NCI-H1694 treated with DMSO at 0.1 percent for 48 hours (cell line): Measurements from ENCODE around the gene KIAA1549.
"Not testable (repeated sequence)": the region's sequence is repeated elsewhere in the genome, so short reads cannot be mapped to it uniquely, and the experiment has no call there.

Experiments used
- DNase-seq: peaks from one replicate; lab custom pipeline; 2025; lab: John Stamatoyannopoulos, UW

KIAA1549 gene

DNA sequence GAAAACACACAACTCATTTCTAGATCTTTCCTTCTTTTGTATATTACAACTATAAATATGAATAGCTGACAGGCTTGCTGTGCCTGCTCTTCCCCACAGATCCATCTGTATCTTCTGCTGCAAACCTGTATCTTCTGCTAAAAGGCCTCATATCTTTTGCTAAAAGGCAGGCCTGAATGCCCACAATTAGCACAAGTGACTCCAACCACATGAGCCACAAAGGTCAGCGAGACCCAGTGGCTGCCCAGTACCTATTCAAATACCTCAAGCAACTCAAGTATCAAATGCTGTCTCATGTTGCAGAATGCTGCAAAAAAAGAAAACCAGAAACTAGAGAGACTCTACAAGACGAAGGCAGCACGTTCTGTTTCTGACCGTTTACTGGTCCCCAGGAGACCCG is 128.7 kb downstream of the KIAA1549 start:
- DNase-seq, result no peak

DNA sequence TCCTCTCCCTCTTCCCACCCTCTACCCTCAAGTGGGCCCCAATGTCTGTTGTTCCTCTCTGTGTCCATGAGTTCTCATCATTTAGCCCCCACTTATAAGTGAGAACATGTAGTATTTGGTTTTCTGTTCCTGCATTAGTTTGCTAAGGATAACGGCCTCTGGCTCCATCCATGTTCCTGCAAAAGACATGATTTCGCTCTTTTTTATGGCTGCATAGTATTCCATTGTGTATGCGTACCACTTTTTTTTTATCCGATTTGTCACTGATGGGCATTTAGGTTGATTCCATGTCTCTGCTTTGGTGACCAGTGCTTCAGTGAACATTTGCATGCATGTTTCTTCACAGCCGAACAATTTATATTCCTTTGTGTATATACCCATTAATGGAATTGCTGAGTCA is 131.5 kb downstream of the KIAA1549 start:
- no peak for DNase-seq

DNA sequence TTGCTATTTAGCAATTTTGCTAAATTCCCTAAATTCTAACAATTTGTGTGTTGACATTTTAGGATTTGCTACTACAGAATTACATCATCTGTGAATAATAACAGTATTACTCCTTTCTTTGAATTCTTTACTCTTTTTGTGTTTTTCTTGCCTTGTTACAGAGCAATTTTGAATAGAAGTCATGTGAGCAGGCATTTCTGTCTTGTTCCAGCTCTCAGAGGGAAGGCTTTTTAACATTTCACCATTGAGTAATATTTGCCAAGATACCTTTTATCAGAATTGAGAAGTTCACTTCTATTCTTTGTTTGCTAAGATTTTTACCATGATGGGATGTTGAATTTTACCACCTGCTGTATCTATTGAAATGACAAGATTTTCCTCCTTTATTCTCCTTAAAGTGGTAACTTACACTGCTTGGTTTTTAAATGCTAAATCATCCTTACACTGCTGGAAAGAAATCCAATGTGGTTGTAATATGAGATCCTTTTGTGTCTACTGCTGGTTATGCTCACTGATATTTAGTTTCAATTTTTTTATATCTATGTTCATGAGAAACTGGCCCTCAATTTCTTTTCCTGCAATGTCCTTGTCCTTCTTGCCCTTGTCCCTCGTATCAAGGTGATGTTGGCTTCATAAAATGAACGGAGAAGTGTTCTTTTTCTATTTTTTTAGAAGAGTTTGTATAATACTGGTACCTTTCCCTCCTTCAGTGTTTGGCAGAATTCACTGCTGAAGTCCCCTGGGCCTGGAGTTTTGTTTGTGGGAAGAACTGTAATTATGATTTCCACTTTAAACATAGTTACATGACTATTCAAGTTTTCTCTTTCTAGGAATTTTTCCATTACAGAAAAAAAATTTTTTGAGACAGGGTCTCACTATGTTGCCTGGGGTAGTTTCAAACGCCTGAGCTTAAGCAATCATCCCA is 132.9 kb downstream of the KIAA1549 start:
- DNase-seq, result no peak

DNA sequence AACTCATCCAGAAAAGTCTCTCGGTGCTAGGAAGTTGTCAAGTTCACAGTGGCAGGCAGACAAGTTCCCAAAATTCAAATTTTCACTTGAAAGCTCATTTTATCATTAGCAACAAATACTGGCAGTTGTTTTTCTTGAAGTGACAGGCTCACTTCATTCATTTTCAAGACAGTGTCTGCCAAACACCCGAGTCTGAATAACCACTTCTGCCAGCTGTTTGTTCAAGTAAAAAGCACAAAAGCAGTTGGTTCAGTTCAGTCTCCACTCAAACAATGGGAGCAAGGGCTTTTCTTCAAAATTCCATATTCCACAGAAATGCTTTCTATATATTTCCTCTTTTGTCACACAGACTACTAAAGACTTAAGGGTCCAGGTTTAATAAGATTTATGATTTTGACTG is 135.5 kb downstream of the KIAA1549 start:
- no peak for DNase-seq

DNA sequence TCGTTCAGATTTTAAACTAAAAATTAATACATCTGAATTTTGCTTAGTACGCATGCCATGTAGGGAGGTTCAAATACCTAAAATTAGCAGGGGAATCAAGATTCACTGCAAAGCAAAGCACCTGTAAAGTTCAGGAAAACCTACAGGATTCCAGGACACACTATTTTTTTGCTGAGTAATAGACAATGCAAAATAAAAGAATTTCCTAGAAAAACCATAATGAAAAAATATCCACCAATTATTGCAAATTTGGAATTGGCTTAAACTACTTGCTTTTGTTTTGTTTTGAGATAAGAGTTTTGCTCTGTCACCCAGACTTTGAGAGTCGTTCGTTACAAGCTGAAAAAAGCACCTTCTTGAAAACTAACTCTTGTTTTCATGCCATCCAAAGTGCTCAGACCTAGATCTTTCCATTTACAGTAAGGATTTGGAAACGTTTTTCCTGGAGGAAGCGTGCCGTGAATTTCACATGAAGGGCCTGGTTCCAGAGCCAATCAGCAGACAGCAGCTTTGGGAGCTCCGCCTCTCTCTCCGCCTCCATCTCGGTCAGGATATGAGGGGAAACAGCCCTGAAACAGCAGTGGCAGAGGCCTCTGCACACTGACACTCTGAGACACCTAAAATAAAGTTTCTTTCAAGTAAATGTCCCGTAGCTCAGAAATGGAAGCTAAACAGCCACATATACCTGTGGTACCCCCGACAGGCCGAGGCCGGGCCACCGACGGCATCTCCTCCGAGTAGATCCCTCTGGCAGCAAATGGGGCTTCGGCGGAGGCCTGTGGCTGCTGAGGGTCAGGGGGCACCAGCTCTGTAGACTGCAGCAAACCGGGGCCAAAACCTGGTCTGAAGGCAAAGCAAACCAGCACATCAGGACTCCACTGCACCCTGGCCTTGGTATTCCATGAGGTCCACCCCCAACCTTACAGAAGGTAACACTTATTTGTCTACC is 137.3 kb downstream of the KIAA1549 start:
- DNase-seq, result no peak

DNA sequence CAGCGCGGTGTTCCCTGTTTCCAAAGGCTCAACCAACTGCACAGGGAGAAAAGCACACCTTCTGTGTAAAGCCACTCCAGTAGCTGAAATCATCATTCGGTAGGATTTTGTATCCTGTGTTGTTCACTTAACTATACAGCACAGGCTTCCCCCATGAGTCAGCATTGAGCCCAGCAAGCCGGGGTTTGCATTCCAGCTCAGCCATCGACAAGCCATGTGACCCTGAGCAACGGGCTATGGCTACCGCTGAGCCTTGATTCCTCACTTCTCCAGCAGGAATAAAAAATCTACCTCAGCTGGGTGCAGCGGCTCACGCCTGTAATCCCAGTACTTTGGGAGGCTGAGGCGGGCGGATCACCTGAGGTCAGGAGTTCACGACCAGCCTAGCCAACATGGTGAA is 139.1 kb downstream of the KIAA1549 start:
- DNase-seq, result no peak

DNA sequence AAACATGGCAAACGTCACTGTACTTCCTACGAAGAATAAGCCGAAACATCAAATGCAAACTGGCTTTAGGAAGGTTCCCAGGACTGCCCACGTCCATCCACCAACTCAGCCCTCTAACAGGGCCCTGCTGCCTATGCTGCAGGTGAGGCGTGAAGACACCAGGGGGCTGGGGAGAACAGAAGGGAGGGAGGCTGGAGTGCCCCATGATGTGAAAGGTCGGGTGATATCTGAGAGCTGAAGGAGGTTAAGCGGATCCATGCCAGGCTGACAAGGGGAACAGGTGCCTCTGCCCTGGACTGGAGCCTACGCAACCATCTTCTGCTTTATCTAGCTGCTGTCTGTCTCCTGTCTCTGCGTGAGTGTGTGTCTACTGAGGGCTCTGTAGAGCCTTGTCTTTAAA is 143.0 kb downstream of the KIAA1549 start:
- no peak for DNase-seq

DNA sequence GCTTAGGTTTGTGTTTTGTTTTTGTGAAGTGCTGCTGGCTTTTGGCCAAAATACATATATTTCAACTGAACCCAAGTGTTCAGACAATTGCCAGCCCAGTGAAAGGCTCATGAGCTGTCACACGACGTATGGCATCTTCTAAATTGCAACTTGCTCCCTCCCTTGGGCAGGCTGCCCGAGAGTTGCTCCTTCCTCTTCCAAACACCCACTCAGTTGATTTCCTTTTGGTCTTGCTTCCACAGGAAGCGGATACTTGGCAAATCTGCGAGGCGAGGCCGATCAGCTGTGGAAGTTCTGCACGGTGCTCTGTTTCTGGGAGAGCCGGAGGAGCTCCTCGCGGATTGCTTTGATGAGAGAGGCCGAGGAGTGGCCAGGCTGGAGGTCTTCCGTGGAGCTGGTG is 143.6 kb downstream of the KIAA1549 start:
- DNase-seq, result no peak

DNA sequence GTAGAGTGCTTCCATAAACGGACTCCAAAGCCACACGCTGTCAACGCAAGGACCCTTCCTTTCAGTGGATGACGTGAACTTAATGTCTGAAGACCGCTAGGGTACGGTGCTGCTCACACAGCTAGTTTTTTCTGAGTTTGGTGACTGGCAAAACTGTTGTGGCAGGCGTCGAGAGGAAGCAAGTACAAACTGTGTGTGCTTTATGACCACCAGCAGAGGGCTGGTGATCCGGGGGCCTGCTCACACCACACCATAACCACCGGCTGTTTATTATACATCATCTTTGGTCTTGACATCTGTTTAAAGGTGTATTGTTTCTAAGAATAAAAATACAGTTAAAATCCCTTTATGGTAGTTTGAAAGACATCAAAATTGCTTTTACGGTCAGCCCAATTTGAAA is 146.1 kb downstream of the KIAA1549 start:
- no peak for DNase-seq

DNA sequence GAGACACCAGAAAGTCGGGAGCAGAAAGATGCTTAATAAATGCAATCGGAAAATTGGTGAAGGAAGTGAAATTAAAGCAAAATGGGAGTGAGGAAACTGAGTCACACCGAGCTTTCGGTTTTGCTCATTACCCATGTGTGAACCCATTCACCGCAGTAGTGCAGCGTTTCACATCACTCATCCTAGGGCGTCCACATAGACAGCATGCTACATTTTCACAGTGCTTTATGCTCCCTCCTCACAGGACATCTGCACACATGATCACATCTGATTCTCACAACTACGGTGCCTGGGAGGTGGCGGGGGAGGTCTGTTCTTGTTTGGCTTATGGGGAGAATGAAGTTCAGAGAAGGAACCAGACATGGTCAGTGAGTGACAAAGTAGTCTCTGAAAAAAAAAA is 146.6 kb downstream of the KIAA1549 start:
- no peak for DNase-seq

DNA sequence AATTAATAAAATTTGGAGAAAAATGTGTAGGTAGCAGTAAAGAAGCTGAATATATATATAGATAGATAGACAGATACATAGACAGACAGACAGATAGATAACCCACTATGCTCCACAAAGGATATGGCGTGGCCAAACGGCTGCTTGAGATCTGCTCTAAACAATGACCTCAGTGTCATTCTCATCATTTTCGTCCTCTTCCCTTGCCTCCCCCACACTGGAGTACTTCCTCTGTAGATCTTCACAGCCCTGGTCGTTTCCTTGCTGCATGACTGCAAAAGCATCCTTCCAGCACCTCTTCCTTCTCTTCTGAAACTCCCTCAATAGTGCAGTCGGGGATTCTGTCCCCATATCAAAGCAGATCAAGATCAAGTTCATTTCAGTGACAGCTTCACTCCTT is 147.6 kb downstream of the KIAA1549 start:
- no peak for DNase-seq

DNA sequence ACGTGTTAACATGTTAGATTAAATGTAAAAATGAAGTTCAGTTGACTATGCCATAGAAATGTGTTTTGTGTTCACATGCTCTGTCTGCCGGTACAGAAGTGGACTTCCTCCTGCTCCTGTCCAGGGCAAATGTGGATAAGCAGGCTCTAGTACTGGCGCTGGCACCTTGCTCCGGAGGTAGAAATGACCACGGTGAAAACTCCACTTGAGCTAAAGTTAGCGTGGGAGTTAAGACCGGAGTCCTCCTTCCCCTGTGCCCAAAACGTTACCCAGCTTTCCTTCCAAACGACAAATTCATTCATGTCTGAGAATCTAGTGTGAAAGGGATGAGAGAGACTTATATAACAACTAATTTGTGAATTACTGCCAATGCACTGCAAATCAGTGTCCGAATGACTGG is 148.2 kb downstream of the KIAA1549 start:
- no peak for DNase-seq

DNA sequence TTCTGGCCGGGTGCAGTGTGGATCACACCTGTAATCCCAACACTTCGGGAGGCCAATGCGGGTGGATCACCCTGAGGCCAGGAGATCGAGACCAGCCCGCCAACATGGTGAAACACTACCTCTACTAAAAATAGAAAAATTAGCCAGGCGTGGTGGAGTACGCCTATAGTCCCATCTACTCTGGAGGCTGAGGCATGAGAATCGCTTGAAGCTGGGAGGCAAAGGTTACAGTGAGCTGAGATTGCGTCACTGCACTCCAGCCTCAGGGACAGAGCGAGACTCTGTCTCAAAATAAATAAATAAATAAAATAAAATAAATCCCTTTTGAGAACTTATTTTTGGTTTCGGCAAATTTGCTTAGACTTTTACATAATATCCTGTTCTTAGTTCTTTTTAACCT is 151.9 kb downstream of the KIAA1549 start:
- DNase-seq, result no peak

DNA sequence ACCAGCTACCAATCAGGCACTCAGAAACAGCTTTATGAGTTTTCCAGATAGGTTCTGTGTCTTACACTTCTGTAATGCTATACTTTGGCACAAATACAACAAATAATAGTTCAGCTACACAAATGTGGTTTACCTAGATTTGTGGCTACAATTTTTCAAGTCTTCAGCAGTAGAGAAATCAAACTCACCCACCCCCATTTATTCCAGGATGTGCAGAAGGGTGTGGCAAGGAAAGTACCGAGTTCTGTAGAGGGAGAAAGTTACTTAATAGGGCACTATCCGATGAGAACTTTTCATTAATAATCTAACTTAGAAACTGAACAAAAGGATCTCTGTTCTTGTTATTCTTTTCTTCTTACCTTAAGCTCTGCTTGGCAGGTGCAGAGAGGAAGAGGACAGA is 152.9 kb downstream of the KIAA1549 start:
- no peak for DNase-seq

DNA sequence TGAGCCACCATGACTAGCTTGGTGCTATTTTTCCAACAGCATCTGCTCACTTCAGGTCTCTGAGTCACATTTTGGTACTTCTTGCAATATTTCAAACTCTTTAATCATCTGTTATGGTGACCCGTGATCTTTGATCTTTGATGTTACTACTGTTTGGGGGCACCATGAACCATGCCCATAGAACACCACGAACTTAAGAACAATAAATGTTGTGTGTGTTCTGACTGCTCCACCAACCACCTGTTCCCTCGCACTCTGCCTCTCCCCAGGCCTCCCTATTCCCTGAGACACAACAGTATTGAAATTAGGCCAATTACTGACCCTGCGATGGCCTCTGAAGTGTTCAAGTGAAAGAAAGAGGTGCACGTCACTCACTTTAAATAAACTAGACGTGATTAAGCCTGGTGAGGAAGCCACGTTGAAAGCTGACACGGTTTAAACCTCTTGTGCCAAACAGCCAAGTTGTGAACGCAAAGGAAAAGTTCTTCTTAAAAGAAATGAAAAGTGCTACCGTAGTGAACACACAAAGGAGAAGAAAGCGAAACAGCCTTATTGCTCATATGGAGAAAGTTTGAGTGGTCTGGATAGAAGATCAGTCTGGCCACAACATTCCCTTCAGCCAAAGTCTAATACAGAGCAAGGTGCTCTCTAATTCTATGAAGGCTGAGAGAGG is 156.0 kb downstream of the KIAA1549 start:
- DNase-seq, result no peak

DNA sequence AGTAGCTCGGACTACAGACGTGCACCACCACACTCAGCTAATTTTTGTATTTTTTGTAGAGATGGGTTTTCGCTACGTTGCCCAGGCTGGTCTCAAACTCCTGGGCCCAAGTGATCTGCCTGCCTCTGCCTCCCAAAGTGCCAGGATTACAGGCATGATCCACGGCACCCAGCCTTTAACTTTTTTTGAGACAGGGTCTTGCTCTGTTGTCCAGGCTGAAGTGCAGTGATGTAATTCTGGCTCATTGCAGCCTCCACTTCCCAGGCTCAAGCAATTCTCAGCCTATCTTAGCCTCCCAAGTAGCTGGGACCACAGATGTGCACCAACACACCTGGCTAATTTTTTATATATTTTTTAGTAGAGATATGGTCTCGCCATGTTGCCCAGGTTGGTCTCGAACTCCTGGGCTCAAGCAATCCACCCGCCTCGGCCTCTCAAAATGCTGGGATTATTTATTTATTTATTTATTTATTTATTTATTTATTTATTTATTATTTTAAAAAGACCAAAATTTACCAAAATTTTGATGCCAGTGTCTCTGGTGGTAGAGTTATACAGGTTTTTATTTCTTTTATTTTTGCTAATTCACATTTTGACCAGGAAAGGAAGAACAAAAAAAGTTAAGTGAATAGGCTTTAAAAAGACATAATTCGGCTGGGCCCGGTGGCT is 158.2 kb downstream of the KIAA1549 start:
- DNase-seq, result no peak

DNA sequence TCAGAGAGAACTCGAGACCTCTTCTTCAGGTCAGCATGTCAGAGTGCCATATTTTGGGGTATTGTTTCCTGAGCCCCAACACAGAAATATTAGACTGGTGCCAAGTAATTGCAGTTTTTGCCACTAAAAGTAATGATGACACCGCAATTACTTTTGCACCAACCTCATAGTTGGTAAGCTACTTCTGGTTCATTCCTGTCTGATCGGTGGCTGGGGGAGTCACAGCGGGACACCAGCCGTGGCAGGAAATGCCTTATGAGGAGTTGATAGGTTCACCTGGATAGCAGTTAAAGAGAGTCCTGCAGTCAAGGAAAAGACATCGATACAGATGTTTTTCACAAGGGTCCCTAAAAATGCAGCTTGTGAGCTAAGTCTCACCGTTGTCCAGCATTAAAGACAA is 159.3 kb downstream of the KIAA1549 start:
- no peak for DNase-seq

DNA sequence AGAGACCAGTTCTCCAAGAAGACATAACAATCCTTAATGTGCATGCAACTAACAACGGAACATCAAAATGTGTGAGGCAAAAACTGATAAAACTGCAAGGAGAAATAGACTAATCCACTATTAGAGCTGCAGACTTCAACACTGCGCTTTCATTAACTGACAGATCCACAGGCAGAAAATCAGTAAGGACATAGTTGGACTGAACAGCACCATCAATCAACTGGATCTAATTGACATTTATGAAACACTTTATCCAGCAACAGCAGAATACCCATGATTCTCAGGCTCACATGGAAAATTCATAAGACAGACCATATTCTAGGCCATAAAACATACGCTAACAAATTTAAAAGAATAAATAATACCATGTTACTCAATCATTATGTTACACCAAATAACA is 161.6 kb downstream of the KIAA1549 start:
- DNase-seq, result no peak

DNA sequence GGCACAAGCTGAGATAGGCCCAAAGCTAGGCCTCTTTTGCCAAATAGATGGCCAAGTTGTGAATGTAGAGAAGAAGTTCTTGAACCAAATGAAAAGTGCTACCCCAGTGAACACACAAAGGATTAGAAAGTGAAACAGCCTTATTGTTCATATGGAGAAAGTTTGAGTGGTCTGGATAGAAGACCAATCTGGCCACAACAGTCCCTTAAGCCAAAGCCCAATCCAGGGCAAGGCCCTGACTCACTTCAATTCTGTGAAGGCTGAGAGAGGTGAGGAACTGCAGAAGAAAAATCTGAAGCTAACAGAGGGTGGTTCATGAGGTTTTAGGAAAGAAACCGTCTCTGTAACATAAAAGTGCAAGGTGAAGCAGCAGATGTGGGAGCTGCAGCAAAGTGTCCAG is 164.5 kb downstream of the KIAA1549 start:
- DNase-seq, result no peak

DNA sequence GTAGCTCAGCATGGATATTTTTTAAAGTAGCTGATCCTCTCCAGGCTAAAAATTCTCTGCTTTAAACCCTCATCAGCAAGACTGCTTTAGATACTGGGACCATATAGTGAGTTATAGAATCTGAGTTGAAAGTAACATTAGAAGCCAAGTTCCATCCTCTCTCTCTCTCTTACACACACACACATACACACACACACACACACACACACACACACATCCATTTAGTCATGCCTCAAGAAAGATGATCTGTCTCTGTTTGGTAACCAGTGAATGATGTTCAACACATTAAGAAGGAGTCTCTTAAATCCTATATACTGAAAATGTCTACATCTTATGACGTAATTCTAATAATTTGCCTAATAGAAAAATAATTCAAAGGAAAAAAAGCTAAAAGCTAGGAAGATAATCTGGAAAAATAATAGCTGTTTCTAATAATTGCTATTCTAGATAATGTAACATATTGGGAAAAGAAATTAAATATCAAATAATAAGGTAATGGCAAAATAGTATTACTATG is 166.3 kb downstream of the KIAA1549 start:
- DNase-seq, result no peak

DNA sequence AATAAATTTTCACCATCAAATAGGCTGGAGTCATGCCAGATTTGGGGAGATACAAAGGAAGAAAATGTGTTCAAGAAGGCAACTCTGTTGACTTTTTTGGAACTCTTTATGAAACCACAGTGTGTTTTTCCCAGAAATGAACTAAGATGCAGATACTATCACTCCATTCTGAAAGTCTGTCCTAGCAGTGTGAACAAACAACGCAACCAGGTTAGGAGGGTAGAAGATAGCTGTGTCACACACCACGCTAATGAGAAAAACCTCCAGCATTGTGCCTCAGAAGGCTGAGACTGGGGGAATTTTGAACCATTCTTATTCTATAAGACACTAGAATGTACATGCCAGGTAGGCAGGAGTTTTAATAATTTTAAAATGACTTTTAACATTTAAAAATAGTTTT is 167.2 kb downstream of the KIAA1549 start:
- DNase-seq, result no peak

DNA sequence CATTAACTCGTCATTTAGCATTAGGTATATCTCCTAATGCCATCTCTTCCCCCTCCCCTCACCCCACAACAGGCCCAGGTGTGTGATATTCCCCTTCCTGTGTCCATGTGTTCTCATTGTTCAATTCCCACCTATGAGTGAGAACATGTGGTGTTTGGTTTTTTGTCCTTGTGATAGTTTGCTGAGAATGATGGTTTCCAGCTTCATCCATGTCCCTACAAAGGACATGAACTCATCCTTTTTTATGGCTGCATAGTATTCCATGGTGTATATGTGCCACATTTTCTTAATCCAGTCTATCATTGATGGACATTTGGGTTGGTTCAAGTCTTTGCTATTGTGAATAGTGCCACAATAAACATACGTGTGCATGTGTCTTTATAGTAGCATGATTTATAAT is 169.9 kb downstream of the KIAA1549 start:
- DNase-seq, result not testable (repeated sequence)
